B cell (primary cell): ENCODE measurements around the gene TUBA4A. TPM values are rescaled to one million over a fixed set of nuclear protein-coding genes. Genes with fewer than 3 reads are reported as not detected.

Experiments
- ATAC-seq: fragments of 200-7000 bp; cut with Tn5 transposase; one replicate; pipeline ENCODE4 v1.10.0; 2021; ENCODE audit warnings: low read depth, mild to moderate bottlenecking, moderate number of reproducible peaks, moderate library complexity
- CTCF ChIA-PET: fragments of 350-600 bp; sonication (Branson Sonifier 250); formaldehyde crosslinking; loops from one replicate; lab custom pipeline; 2021; ENCODE audit warnings: antibody characterized with exemption, inconsistent platforms; lab: Charles Lee
- POLR2A ChIA-PET: fragments of 350-600 bp; sonication (Branson Sonifier 250); formaldehyde crosslinking; loops from one replicate; lab custom pipeline; 2021; ENCODE audit warnings: antibody characterized with exemption; lab: Charles Lee
- DNase-seq: peaks from one replicate; pipeline ENCODE4 v3.0.0; 2013
- H2AFZ ChIP-seq: 2 replicates; pipeline ENCODE4 v1.6.1; 2012; ENCODE audit warnings: mild to moderate bottlenecking, low read depth, low read length; ENCODE audit not compliant: insufficient read depth, poor library complexity, severe bottlenecking
- H3K27ac ChIP-seq, 2 donors: 1 replicate in 1 of 2; 2 replicates in 1 of 2; pipeline ENCODE4 v1.5.1; 2012 to 2013; ENCODE audit warnings: low read length in 2 of 2, mild to moderate bottlenecking in 2 of 2, moderate library complexity in 1 of 2
- H3K27me3 ChIP-seq, 4 experiments: fragments of 200-600 bp in 1 of 4; sonication (generic) in 1 of 4; replicated peaks in 1 of 4; 1 replicate in 2 of 4; 2 replicates in 2 of 4; pipeline versions ENCODE4 v1.6.1 to v1.7.0; 2013 to 2016; ENCODE audit warnings: low read length in 3 of 4, mild to moderate bottlenecking in 2 of 4, mixed read lengths in 1 of 4, moderate library complexity in 1 of 4; ENCODE audit not compliant: insufficient read depth in 4 of 4, control insufficient read depth in 3 of 4; ENCODE audit errors: control extremely low read depth in 1 of 4
- H3K36me3 ChIP-seq, 2 experiments: replicated peaks in 1 of 2; 1 replicate in 1 of 2; 2 replicates in 1 of 2; pipeline versions ENCODE4 v1.6.1 to v1.7.1; 2013; ENCODE audit warnings: low read length in 1 of 2; ENCODE audit not compliant: insufficient read depth in 2 of 2, control insufficient read depth in 1 of 2; ENCODE audit errors: control extremely low read depth in 1 of 2, extremely low read depth in 1 of 2
- H3K4me1 ChIP-seq, 2 donors: fragments of 200-600 bp in 1 of 2; sonication (generic) in 1 of 2; 1 replicate in 1 of 2; 2 replicates in 1 of 2; pipeline versions ENCODE4 v1.5.1 to v1.6.1; 2013 to 2017; ENCODE audit warnings: low read length in 2 of 2; ENCODE audit not compliant: control insufficient read depth in 2 of 2, insufficient read depth in 2 of 2
- H3K4me2 ChIP-seq: replicated peaks from 2 replicates; pipeline ENCODE3; 2012; ENCODE audit warnings: mild to moderate bottlenecking, low read depth, low read length; ENCODE audit not compliant: poor library complexity, severe bottlenecking
- H3K4me3 ChIP-seq, 5 experiments: fragments of 200-600 bp in 1 of 5; sonication (generic) in 1 of 5; 1 replicate in 3 of 5; 2 replicates in 2 of 5; pipeline versions ENCODE4 v1.5.1 to v1.7.0; 2011 to 2016; ENCODE audit warnings: low read length in 4 of 5, mild to moderate bottlenecking in 4 of 5, low read depth in 2 of 5, control low read depth in 1 of 5, moderate library complexity in 1 of 5; ENCODE audit not compliant: insufficient read depth in 1 of 5; ENCODE audit errors: control extremely low read depth in 1 of 5, extremely low read depth in 1 of 5
- H3K79me2 ChIP-seq: fragments of 200-600 bp; sonication (generic); one replicate; pipeline ENCODE4 v1.6.0; 2016; ENCODE audit warnings: low read length; ENCODE audit not compliant: control insufficient read depth, insufficient read depth
- H3K9ac ChIP-seq: fragments of 200-600 bp; sonication (generic); 2 replicates; pipeline ENCODE4 v1.6.1; 2017; ENCODE audit warnings: mild to moderate bottlenecking, low read length, moderate library complexity
- H3K9me3 ChIP-seq, 3 donors: one replicate each; pipeline versions ENCODE4 v1.6.1 to v1.7.1; 2013; ENCODE audit warnings: low read length in 2 of 3; ENCODE audit not compliant: control insufficient read depth in 2 of 3, insufficient read depth in 1 of 3; ENCODE audit errors: control extremely low read depth in 1 of 3
- H4K20me1 ChIP-seq: 2 replicates; pipeline ENCODE4 v1.6.0; 2012; ENCODE audit warnings: mild to moderate bottlenecking, low read length; ENCODE audit not compliant: insufficient read depth, control insufficient read depth, poor library complexity, severe bottlenecking
- H3K27ac Mint-ChIP-seq: one replicate; pipeline ENCODE4 v1.8.0; 2021; ENCODE audit warnings: mixed read lengths
- H3K27me3 Mint-ChIP-seq: one replicate; pipeline ENCODE4 v1.8.0; 2021; ENCODE audit warnings: mixed read lengths
- H3K4me1 Mint-ChIP-seq: one replicate; pipeline ENCODE4 v1.8.0; 2021; ENCODE audit warnings: mixed read lengths
- H3K4me3 Mint-ChIP-seq: one replicate; pipeline ENCODE4 v1.8.0; 2021; ENCODE audit warnings: mixed read lengths
- H3K9me3 Mint-ChIP-seq: one replicate; pipeline ENCODE4 v1.8.0; 2022; ENCODE audit warnings: mixed read lengths; ENCODE audit not compliant: insufficient read depth
- CTCF ChIP-seq: fragments of 200-600 bp; IDR thresholded peaks from one replicate; pipeline ENCODE4 v1.8.0; 2022; ENCODE audit warnings: antibody characterized with exemption, mild to moderate bottlenecking
- EZH2 ChIP-seq: IDR thresholded peaks from 2 replicates; pipeline ENCODE4 v1.6.1; 2012; ENCODE audit warnings: borderline replicate concordance, low read depth, mild to moderate bottlenecking, moderate library complexity, low read length; ENCODE audit not compliant: insufficient read depth, poor library complexity, severe bottlenecking
- WGBS: methylation state at CpG from one replicate; pipeline ENCODE4 v1.1.5; 2013; ENCODE audit warnings: missing lambda C conversion rate; ENCODE audit not compliant: insufficient coverage; 5-methylcytosine and 5-hydroxymethylcytosine counted together
- intact Hi-C: fragments of 100-400 bp; cut with micrococcal nuclease; formaldehyde crosslinking; loops from one replicate; pipeline ENCODE4 v1.10.0; 2022
- polyA plus RNA-seq: library from polyadenylated mRNA; depleted of rRNA; stranded (reverse); fragments of >200 nt; gene quantifications from 2 replicates; pipeline ENCODE4 v1.2.3, GENCODE V29; 2012
- total RNA-seq, 2 donors: library from RNA; stranded (reverse); fragments of 120-200 nt in 1 of 2; gene quantifications; 1 replicate in 1 of 2; 2 replicates in 1 of 2; pipeline versions ENCODE4 v1.2.3 to v1.2.4, GENCODE V29; 2013 to 2022

TUBA4A gene
- total and polyA plus RNA-seq, 2 donors (not counting 1 experiment from before 2014, with no cell fraction given) = 196 to 338 TPM

GRCh38 chr2:219206328-219207133 is 47.2 kb downstream of the TUBA4A start, which contains the start of gene ZFAND2B:
Gene ZFAND2B, plus strand, starts transcription at chr2:219206782. Its CDS starts 206 bp downstream, at chr2:219206988.
- H3K27ac ChIP-seq = peak within 1 kb of the TSS; percentile 84 to 94
- no peaks in the 10 kb centered on the region for H3K9me3 ChIP-seq
- H4K20me1 ChIP-seq = peaks cover 14% of the 10 kb centered on the region
- Mint-ChIP-seq H3K9me3 (no peaks in the 10 kb centered on the region), H3K4me1 (peaks cover 28% of the 10 kb centered on the region), H3K27me3 (no peaks in the 10 kb centered on the region), H3K4me3 (peak within 1 kb of the TSS; percentile 96), H3K27ac (peak within 1 kb of the TSS; percentile 98)
- ChIA-PET CTCF (interaction anchor here (0.9 to 5.7 kb wide), 15 partner anchors 12 to 309 kb away, joined by 3 to 63 read pairs (median 5); partner anchors contain the start of genes ABCB6, ANKZF1, ATG9A and CNPPD1), POLR2A (interaction anchor here (0.6 to 3.0 kb wide), 18 partner anchors 9 to 182 kb away, joined by 3 to 46 read pairs (median 6); partner anchors contain the start of genes ANKZF1, ATG9A, CNPPD1 and DNAJB2)
- H3K9ac ChIP-seq = peak within 1 kb of the TSS; percentile 71
- DNase-seq (peak; percentile 97), ATAC-seq (peak; percentile 91)
- under 1% methylated on average over 69 of the region's 76 CpGs for WGBS
- peaks cover 6% of the 10 kb centered on the region for H3K79me2 ChIP-seq
- H3K4me3 ChIP-seq = peak within 1 kb of the TSS; percentile 53 to 82 (median 76)
- peak within 1 kb of the TSS; percentile 80 for H3K4me2 ChIP-seq
- intact Hi-C loops = loop anchor here (1.0 to 2.0 kb wide), 8 partner anchors 13 to 88 kb away; partner anchors contain the start of genes ANKZF1, ATG9A, DNAJB2 and GLB1L
- H2AFZ ChIP-seq = peak within 1 kb of the TSS; percentile 79
- H3K27me3 ChIP-seq = no peaks in the 10 kb centered on the region
- H3K36me3 ChIP-seq = peaks cover 7 to 24% of the 10 kb centered on the region in 2 experiments
- TF ChIP-seq CTCF = no peak
- no peak for TF ChIP-seq EZH2
- H3K4me1 ChIP-seq = peaks cover 16 to 23% of the 10 kb centered on the region in 2 donors
